Transverse colon (tissue), 4 donors: ENCODE measurements around the gene RHEX. TPM values are rescaled to one million over a fixed set of nuclear protein-coding genes. Genes with fewer than 3 reads are reported as not detected.

Experiments
- DNase-seq: peaks from one replicate; pipeline ENCODE4 v3.0.0-alpha.2; 2019
- H3K27ac ChIP-seq, 4 donors: fragments of 200-600 bp; sonication (generic); 2 replicates each; pipeline ENCODE4 v1.5.1; 2016 to 2018; ENCODE audit warnings: inconsistent platforms in 4 of 4
- H3K27me3 ChIP-seq: fragments of 200-600 bp; sonication (generic); 2 replicates; pipeline ENCODE4 v1.5.1; 2017; ENCODE audit warnings: inconsistent platforms
- H3K36me3 ChIP-seq, 4 donors: fragments of 200-600 bp; sonication (generic); 2 replicates each; pipeline ENCODE4 v1.5.1; 2017 to 2019; ENCODE audit warnings: inconsistent platforms in 4 of 4
- H3K4me1 ChIP-seq, 4 donors: fragments of 200-600 bp; sonication (generic); 2 replicates each; pipeline ENCODE4 v1.5.1; 2017 to 2020; ENCODE audit warnings: inconsistent platforms in 4 of 4
- H3K4me3 ChIP-seq, 4 donors: fragments of 200-600 bp; sonication (generic); 1 replicate in 1 of 4; 2 replicates in 3 of 4; pipeline versions ENCODE4 v1.5.1 to v1.6.1; 2017 to 2019; ENCODE audit warnings: inconsistent platforms in 4 of 4
- H3K9me3 ChIP-seq, 2 donors: fragments of 200-600 bp; sonication (generic); 2 replicates each; pipeline ENCODE4 v1.5.1; 2017 to 2019; ENCODE audit warnings: inconsistent platforms in 2 of 2
- EP300 ChIP-seq: sonication (generic); formaldehyde crosslinking; IDR thresholded peaks from one replicate; pipeline ENCODE4 v1.6.1; 2017; ENCODE audit warnings: antibody characterized with exemption, low read depth
- POLR2A ChIP-seq: fragments of 450-650 bp; IDR thresholded peaks from one replicate; pipeline ENCODE4 v1.6.1; 2016; ENCODE audit warnings: antibody characterized with exemption, mild to moderate bottlenecking, moderate library complexity
- POLR2AphosphoS5 ChIP-seq, 3 donors: sonication (generic); formaldehyde crosslinking; IDR thresholded peaks; one replicate each; pipeline ENCODE4 v1.6.1; 2016; ENCODE audit warnings: antibody characterized with exemption in 3 of 3
- WGBS, 2 donors: methylation state at CpG; one replicate each; pipeline ENCODE4 v1.1.5; 2018; ENCODE audit warnings: low coverage in 1 of 2; 5-methylcytosine and 5-hydroxymethylcytosine counted together
- in situ Hi-C, 4 donors: fragments of 200-750 bp; cut with MboI; loops; one replicate each; pipeline versions ENCODE4 v1.15.0 to v1.15.1; 2017; ENCODE audit warnings: low sequenced_read_pairs in 3 of 4, low pct_ligation_motif_present in 1 of 4, low pct_unique_long_range_greater_than_20kb in 1 of 4
- intact Hi-C: fragments of 100-400 bp; cut with DNase I; formaldehyde crosslinking; loops from one replicate; pipeline ENCODE4 v1.15.1; 2023; ENCODE audit warnings: low total_unique reads
- total RNA-seq, 4 donors: library from RNA; depleted of rRNA; stranded (reverse); fragments of >200 nt; gene quantifications; one replicate each; pipeline ENCODE4 v1.1.0, GENCODE V29; 2016
- TF ChIP-seq, protein P1 (sequence below), 5 experiments: fragments of 200-600 bp in 3 of 5; fragments of 450-650 bp in 2 of 5; sonication (generic) in 3 of 5; IDR thresholded peaks; 1 replicate in 2 of 5; 2 replicates in 3 of 5; pipeline ENCODE4 v1.5.1; 2016 to 2017; ENCODE audit warnings: antibody characterized with exemption in 5 of 5, inconsistent platforms in 3 of 5, mild to moderate bottlenecking in 2 of 5, moderate library complexity in 1 of 5

RHEX gene
- total RNA-seq, 4 donors from 2014 or later = 0.96 to 4.8 TPM; not detected in 2

GRCh38 chr1:206122686-206123085 is 69.7 kb downstream of the RHEX start:
- intact Hi-C loops = no loop called here
- H3K4me1 ChIP-seq = peaks cover 0 to 4% (median 3%) of the 10 kb centered on the region in 4 donors
- no peak for DNase-seq
- no peak overlapping the region for H3K27ac ChIP-seq
- in situ Hi-C loops = loop anchor here (25.0 kb wide), 2 partner anchors 135 to 335 kb away; partner anchors contain the start of gene RAB29 (in 4 of the 4)
- no peaks in the 10 kb centered on the region for H3K36me3 ChIP-seq
- H3K9me3 ChIP-seq = peaks cover 7 to 9% of the 10 kb centered on the region in 2 donors
- peaks cover 31% of the 10 kb centered on the region for H3K27me3 ChIP-seq
- H3K4me3 ChIP-seq = no peak overlapping the region
- TF ChIP-seq POLR2A = no peak
- TF ChIP-seq, protein P1, sequence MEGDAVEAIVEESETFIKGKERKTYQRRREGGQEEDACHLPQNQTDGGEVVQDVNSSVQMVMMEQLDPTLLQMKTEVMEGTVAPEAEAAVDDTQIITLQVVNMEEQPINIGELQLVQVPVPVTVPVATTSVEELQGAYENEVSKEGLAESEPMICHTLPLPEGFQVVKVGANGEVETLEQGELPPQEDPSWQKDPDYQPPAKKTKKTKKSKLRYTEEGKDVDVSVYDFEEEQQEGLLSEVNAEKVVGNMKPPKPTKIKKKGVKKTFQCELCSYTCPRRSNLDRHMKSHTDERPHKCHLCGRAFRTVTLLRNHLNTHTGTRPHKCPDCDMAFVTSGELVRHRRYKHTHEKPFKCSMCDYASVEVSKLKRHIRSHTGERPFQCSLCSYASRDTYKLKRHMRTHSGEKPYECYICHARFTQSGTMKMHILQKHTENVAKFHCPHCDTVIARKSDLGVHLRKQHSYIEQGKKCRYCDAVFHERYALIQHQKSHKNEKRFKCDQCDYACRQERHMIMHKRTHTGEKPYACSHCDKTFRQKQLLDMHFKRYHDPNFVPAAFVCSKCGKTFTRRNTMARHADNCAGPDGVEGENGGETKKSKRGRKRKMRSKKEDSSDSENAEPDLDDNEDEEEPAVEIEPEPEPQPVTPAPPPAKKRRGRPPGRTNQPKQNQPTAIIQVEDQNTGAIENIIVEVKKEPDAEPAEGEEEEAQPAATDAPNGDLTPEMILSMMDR (IDR thresholded peaks at IDR 0.05) = no peak
- no peak for TF ChIP-seq POLR2AphosphoS5 (IDR thresholded peaks at IDR 0.05)
- TF ChIP-seq EP300 = no peak

DNA sequence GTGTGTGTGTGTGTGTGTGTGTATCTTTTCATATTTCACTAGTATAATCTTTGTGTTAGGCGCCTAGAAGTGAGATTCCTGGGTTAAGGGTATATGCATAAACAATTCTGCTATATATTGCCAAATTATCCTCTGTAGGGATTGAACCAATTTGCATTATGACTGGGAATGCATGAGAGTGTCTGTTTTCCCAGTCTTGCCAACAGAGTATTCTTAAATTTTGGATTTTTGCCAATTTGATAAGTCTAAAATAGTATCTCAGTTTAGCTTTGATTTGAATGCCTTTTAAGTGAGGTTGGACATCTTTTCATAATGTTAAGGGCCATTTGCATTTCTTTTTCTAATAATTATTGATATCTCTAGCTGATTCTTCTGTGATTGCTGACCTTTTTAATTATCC is 72.4 kb downstream of the RHEX start:
- WGBS, 2 donors = 80 to 94% methylated on average over 1 of the region's 1 CpG
- Histone ChIP-seq H3K27me3 (peaks cover 16% of the 10 kb centered on the region), H3K4me3 (no peak overlapping the region), H3K4me1 (no peaks in the 10 kb centered on the region), H3K36me3 (no peaks in the 10 kb centered on the region), H3K27ac (no peak overlapping the region), H3K9me3 (peaks cover 7 to 9% of the 10 kb centered on the region in 2 donors)
- intact Hi-C loops (no loop called here), in situ Hi-C loops (no loop called here)
- no peak for DNase-seq
- TF ChIP-seq POLR2A (no peak), EP300 (no peak), POLR2AphosphoS5 (IDR thresholded peaks at IDR 0.05) (no peak)
- TF ChIP-seq, protein P1 (IDR thresholded peaks at IDR 0.05) = no peak

DNA sequence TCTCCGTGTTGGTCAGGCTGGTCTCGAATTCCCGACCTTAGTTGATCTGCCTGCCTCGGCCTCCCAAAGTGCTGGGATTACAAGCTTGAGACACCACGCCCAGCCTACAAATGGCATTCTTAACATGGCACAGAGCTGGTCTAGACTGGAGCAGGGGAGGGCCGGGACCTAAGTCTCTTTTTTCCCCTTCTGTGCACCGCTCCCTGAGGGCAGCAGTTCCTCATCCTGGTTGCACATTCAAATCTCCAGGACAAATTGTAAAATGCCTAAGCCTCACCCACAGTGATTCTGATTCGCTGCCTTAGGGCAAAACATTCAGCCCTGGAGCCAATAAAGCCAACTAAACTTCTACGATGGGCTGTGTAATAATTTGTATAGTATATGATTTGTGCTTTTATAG is 74.4 kb downstream of the RHEX start:
- Histone ChIP-seq H3K4me3 (no peak overlapping the region), H3K4me1 (no peaks in the 10 kb centered on the region), H3K36me3 (no peaks in the 10 kb centered on the region), H3K27me3 (peaks cover 11% of the 10 kb centered on the region), H3K9me3 (no peaks in the 10 kb centered on the region), H3K27ac (no peak overlapping the region)
- 91% methylated on average over 9 of the region's 9 CpGs; no CpG with 5 or more reads in 1 of the 2 donors for WGBS, 2 donors
- intact Hi-C loops (no loop called here), in situ Hi-C loops (no loop called here)
- DNase-seq = no peak
- TF ChIP-seq POLR2AphosphoS5 (IDR thresholded peaks at IDR 0.05) (no peak), POLR2A (no peak), EP300 (no peak)
- TF ChIP-seq, protein P1 (IDR thresholded peaks at IDR 0.05) = no peak

GRCh38 chr1:206128196-206128595 is 75.2 kb downstream of the RHEX start:
- Histone ChIP-seq H3K4me3 (no peak overlapping the region), H3K27me3 (peaks cover 11% of the 10 kb centered on the region), H3K4me1 (no peaks in the 10 kb centered on the region), H3K27ac (no peak overlapping the region), H3K9me3 (no peaks in the 10 kb centered on the region), H3K36me3 (no peaks in the 10 kb centered on the region)
- WGBS, 2 donors = 69 to 77% methylated on average over 2 to 4 of the region's 4 CpGs
- DNase-seq = no peak
- in situ Hi-C loops (no loop called here), intact Hi-C loops (no loop called here)
- TF ChIP-seq POLR2A (no peak), EP300 (no peak)

- no peaks in the 10 kb centered on the region for H3K4me1 ChIP-seq
- no peak for DNase-seq
- H3K4me3 ChIP-seq = no peak overlapping the region
- intact Hi-C loops (no loop called here), in situ Hi-C loops (no loop called here)
- WGBS, 2 donors = 83 to 86% methylated on average over 4 to 7 of the region's 7 CpGs
- peaks cover 11% of the 10 kb centered on the region for H3K27me3 ChIP-seq
- no peaks in the 10 kb centered on the region for H3K9me3 ChIP-seq
- TF ChIP-seq POLR2A = no peak
- TF ChIP-seq, protein P1 (IDR thresholded peaks at IDR 0.05) = no peak
- TF ChIP-seq EP300 = no peak
- TF ChIP-seq POLR2AphosphoS5 (IDR thresholded peaks at IDR 0.05) = no peak
- no peak overlapping the region for H3K27ac ChIP-seq
- H3K36me3 ChIP-seq = no peaks in the 10 kb centered on the region
These were observed 78.1 kb downstream of the RHEX start for GRCh38 chr1:206131037-206131436.
